WTC11 (cell line): ENCODE data around the gene TMEM250. TPM values are rescaled to one million over a fixed set of nuclear protein-coding genes. Genes with fewer than 3 reads are reported as not detected.

Source experiments
- ATAC-seq: fragments of 200-7000 bp; cut with Tn5 transposase; 2 replicates; pipeline ENCODE4 v1.10.0; 2021; ENCODE audit warnings: mild to moderate bottlenecking, moderate library complexity
- CTCF ChIA-PET: fragments of 300-600 bp; sonication (Branson Sonifier 250); formaldehyde crosslinking; loops from one replicate; lab custom pipeline; 2021; ENCODE audit warnings: antibody characterized with exemption; lab: Charles Lee
- POLR2A ChIA-PET: fragments of 350-600 bp; sonication (Branson Sonifier 250); formaldehyde crosslinking; loops from one replicate; lab custom pipeline; 2021; ENCODE audit warnings: antibody characterized with exemption; lab: Charles Lee
- DNase-seq: peaks from one replicate; pipeline ENCODE4 v3.0.0; 2021; ENCODE audit warnings: low spot score
- H3K27ac Mint-ChIP-seq: 2 replicates; pipeline ENCODE4 v1.8.0; 2021; ENCODE audit warnings: mixed read lengths
- H3K27me3 Mint-ChIP-seq: 2 replicates; pipeline ENCODE4 v1.8.0; 2021; ENCODE audit warnings: low read depth, mild to moderate bottlenecking, moderate library complexity, mixed read lengths
- H3K36me3 Mint-ChIP-seq: 2 replicates; pipeline ENCODE4 v1.8.0; 2021; ENCODE audit warnings: mixed read lengths
- H3K4me1 Mint-ChIP-seq: 2 replicates; pipeline ENCODE4 v1.8.0; 2022; ENCODE audit warnings: mixed read lengths
- H3K4me3 Mint-ChIP-seq: 2 replicates; pipeline ENCODE4 v1.8.0; 2021; ENCODE audit warnings: mild to moderate bottlenecking, moderate library complexity, mixed read lengths
- H3K9me3 Mint-ChIP-seq: 2 replicates; pipeline ENCODE4 v1.8.0; 2021; ENCODE audit warnings: mixed read lengths
- CBFB ChIP-seq: sonication (generic); formaldehyde crosslinking; IDR thresholded peaks from 2 replicates; pipeline ENCODE4 v1.8.1; 2022; ENCODE audit warnings: mild to moderate bottlenecking, low read depth, missing genetic modification reagents
- ELF4 ChIP-seq: sonication (generic); formaldehyde crosslinking; IDR thresholded peaks from 2 replicates; pipeline ENCODE4 v1.8.1; 2022; ENCODE audit warnings: low read depth, mild to moderate bottlenecking, moderate library complexity, missing genetic modification reagents
- IRF2 ChIP-seq: sonication (generic); formaldehyde crosslinking; IDR thresholded peaks from 2 replicates; pipeline ENCODE4 v1.8.0; 2022; ENCODE audit warnings: low read depth, missing genetic modification reagents, borderline replicate concordance
- MAX ChIP-seq: sonication (generic); formaldehyde crosslinking; IDR thresholded peaks from 2 replicates; pipeline ENCODE4 v1.8.0; 2022; ENCODE audit warnings: mild to moderate bottlenecking, missing genetic modification reagents
- SP1 ChIP-seq: sonication (generic); formaldehyde crosslinking; conservative IDR thresholded peaks from 2 replicates; pipeline ENCODE4 v1.8.1; 2022; ENCODE audit warnings: missing genetic modification reagents
- ZBTB21 ChIP-seq: sonication (generic); formaldehyde crosslinking; IDR thresholded peaks from 2 replicates; pipeline ENCODE4 v1.8.1; 2023; ENCODE audit warnings: mild to moderate bottlenecking, missing genetic modification reagents, borderline replicate concordance
- ZNF512 ChIP-seq: sonication (generic); formaldehyde crosslinking; IDR thresholded peaks from 2 replicates; pipeline ENCODE4 v1.8.1; 2022; ENCODE audit warnings: missing genetic modification reagents, borderline replicate concordance
- total RNA-seq: library from RNA; stranded (reverse); gene quantifications from 3 replicates; pipeline ENCODE4 v1.2.3, GENCODE V29; 2021
- TF ChIP-seq, protein P1 (sequence below): fragments of 250-450 bp; sonication (Bioruptor Pico); conservative IDR thresholded peaks from 2 replicates; pipeline ENCODE4 v1.9.0; 2021; ENCODE audit warnings: mild to moderate bottlenecking
- TF ChIP-seq, protein P2 (sequence below): sonication (generic); formaldehyde crosslinking; IDR thresholded peaks from 2 replicates; pipeline ENCODE4 v1.8.1; 2022; ENCODE audit warnings: low read depth, mild to moderate bottlenecking, moderate library complexity, missing genetic modification reagents, borderline replicate concordance
- TF ChIP-seq, protein P3 (sequence below): sonication (generic); formaldehyde crosslinking; IDR thresholded peaks from 2 replicates; pipeline ENCODE4 v1.8.0; 2022; ENCODE audit warnings: mild to moderate bottlenecking, missing genetic modification reagents
- TF ChIP-seq, protein P4 (sequence below): sonication (generic); formaldehyde crosslinking; IDR thresholded peaks from 2 replicates; pipeline ENCODE4 v1.8.0; 2023; ENCODE audit warnings: missing genetic modification reagents

The TMEM250 gene
- total RNA-seq, 1 experiment from 2014 or later: 39.4 TPM

DNA sequence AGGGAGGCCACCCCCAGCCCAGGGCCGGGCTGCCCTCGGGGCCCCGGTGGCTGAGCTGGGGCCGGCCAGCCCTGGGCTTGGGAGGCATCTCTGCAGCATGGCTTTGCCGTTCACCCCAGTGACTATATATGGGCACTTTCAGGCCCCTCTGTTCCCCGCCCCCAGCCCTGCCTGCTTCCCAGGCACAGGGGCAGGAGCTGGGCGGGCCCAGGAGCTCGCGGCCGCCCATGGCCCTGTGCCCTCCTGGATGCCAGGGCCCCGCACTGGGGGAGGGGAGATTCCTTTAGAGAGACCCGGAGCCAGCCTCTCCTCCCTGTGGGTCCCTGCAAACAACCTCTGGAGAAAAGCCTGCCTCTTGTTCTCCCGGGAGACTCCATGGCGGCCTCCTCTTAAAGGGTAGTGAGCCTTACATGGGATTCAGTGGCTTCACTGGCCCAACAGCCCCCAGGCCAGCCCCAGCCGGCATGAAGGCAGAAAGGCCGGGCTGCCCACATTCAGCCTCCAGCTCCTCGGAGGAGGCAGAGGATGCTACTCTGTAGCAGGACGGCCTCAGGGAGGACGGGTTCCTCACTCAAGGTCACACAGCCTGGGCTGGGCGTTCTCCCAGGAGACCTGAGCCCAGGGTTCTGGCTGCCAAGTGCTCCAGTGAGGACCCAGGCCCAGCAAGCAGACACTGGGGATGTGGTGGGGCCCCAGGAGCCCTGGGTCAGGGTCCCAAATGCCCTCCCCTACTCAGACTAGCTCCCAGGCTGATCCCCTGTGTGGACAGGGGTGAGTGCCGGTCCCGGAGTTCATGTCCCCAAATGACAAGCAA, 27.7 kb downstream of the TMEM250 start:
- H3K4me3 Mint-ChIP-seq: no peak overlapping the region
- ATAC-seq (peak; percentile 18), DNase-seq (no peak)
- POLR2A ChIA-PET: interaction anchor here (1.1 to 1.3 kb wide), 2 partner anchors 33 to 39 kb away, joined by 3 read pairs; no protein-coding TSS in a partner anchor
- H3K9me3 Mint-ChIP-seq: no peaks in the 10 kb centered on the region
- peaks cover 20% of the 10 kb centered on the region for H3K27me3 Mint-ChIP-seq
- H3K27ac Mint-ChIP-seq: peak overlapping the region; percentile 49
- TF ChIP-seq ZBTB21 (CRISPR knock-in tag): no peak
- TF ChIP-seq, all 79 proteins: peak for 0
- Mint-ChIP-seq H3K4me1 (peaks cover 30% of the 10 kb centered on the region), H3K36me3 (no peaks in the 10 kb centered on the region)
- CTCF ChIA-PET: interaction anchor here (0.8 to 2.5 kb wide), 7 partner anchors 20 to 123 kb away, joined by 3 to 14 read pairs (median 6); no protein-coding TSS in a partner anchor

DNA sequence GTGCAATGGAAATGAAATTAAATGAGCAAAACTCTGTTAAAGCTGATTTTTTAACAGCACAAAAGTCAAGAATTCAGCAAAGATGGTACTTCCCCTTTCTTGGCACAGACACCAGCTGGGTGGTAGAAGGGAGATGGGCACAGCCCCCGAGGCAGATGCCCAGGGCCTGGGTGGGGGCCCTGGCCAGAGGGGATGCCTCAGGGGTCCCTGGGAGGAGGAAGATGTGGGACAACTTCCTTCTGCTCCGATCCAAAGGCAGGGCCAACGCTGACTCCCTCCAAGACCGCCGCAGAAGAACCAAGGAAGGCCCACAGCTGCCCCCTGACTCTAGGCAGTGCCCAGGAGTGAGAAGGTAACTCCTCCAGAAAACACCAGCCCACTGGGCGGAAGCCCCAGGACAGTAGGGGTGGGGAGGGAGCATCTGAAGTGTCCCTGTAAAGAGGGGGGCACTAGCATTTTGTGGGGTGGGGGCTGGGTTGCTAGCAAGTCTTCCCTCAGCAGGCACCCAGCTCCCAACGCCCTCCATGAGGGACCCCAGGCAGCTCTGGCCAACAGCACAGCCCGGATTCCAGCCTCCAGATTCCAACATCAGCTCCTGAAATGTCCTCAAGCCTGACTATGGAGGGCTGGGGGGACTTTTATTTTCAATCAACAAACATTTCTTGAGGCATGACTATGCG, 28.5 kb downstream of the TMEM250 start:
- DNase-seq: no peak
- Mint-ChIP-seq H3K27me3 (peaks cover 17% of the 10 kb centered on the region), H3K27ac (no peak overlapping the region), H3K36me3 (no peaks in the 10 kb centered on the region), H3K9me3 (no peaks in the 10 kb centered on the region), H3K4me3 (no peak overlapping the region), H3K4me1 (peaks cover 30% of the 10 kb centered on the region)
- ATAC-seq: no peak
- TF ChIP-seq, protein P1, sequence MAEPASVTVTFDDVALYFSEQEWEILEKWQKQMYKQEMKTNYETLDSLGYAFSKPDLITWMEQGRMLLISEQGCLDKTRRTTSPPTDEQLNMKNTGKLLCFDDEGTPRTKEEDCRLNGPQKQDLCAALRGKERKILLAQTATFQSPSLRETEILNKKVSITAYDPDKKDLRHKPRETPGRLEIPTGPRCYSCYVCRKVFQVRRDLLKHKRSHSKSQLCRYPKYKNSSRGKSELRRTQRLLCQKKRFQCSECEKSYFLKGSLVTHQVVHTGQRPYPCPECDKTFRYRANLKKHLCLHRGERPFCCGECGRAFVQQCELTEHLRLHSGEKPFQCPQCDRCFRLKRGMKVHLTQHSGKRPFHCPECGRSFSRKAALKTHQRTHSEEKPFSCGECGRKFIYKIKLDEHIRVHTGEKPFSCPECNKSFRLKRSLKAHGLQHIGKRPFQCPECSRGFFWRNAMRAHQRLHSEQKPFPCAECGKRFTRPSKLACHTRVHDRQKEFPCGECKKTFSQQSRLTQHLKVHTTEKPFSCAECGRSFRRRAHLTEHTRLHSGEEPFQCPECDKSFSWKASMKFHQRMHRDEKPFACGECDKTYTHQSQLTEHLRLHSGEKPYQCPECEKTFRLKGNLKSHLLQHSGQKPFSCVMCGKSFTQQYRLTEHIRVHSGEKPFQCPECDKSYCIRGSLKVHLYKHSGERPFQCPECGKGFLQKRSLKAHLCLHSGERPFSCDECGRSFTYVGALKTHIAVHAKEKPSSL (CRISPR knock-in tag): no peak
- TF ChIP-seq ELF4 (CRISPR knock-in tag) (no peak), MAX (CRISPR knock-in tag) (no peak), ZNF512 (no peak), IRF2 (CRISPR knock-in tag) (no peak), SP1 (CRISPR knock-in tag) (no peak), CBFB (no peak)
- TF ChIP-seq, protein P2, sequence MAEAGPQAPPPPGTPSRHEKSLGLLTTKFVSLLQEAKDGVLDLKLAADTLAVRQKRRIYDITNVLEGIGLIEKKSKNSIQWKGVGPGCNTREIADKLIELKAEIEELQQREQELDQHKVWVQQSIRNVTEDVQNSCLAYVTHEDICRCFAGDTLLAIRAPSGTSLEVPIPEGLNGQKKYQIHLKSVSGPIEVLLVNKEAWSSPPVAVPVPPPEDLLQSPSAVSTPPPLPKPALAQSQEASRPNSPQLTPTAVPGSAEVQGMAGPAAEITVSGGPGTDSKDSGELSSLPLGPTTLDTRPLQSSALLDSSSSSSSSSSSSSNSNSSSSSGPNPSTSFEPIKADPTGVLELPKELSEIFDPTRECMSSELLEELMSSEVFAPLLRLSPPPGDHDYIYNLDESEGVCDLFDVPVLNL (CRISPR knock-in tag): no peak
- TF ChIP-seq, protein P3, sequence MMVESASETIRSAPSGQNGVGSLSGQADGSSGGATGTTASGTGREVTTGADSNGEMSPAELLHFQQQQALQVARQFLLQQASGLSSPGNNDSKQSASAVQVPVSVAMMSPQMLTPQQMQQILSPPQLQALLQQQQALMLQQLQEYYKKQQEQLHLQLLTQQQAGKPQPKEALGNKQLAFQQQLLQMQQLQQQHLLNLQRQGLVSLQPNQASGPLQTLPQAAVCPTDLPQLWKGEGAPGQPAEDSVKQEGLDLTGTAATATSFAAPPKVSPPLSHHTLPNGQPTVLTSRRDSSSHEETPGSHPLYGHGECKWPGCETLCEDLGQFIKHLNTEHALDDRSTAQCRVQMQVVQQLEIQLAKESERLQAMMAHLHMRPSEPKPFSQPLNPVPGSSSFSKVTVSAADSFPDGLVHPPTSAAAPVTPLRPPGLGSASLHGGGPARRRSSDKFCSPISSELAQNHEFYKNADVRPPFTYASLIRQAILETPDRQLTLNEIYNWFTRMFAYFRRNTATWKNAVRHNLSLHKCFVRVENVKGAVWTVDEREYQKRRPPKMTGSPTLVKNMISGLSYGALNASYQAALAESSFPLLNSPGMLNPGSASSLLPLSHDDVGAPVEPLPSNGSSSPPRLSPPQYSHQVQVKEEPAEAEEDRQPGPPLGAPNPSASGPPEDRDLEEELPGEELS (CRISPR knock-in tag): no peak
- TF ChIP-seq, protein P4, sequence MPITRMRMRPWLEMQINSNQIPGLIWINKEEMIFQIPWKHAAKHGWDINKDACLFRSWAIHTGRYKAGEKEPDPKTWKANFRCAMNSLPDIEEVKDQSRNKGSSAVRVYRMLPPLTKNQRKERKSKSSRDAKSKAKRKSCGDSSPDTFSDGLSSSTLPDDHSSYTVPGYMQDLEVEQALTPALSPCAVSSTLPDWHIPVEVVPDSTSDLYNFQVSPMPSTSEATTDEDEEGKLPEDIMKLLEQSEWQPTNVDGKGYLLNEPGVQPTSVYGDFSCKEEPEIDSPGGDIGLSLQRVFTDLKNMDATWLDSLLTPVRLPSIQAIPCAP (CRISPR knock-in tag): no peak
- CTCF ChIA-PET: interaction anchor here (0.8 to 2.5 kb wide), 9 partner anchors 21 to 122 kb away, joined by 3 to 14 read pairs (median 4); no protein-coding TSS in a partner anchor
- POLR2A ChIA-PET: interaction anchor here (1.3 kb wide), 1 partner anchor 32 kb away, joined by 3 read pairs; no protein-coding TSS in a partner anchor
